SK-N-SH (cell line): ENCODE results near the gene TSPAN4.
A peak's percentile ranks its signal among the peaks of the same experiment; 100 is the strongest.

ENCODE experiments used
- CTCF ChIP-seq: fragments of 200-600 bp; sonication (generic); IDR thresholded peaks from 2 replicates; pipeline ENCODE4 v1.6.1; 2017; ENCODE audit warnings: antibody characterized with exemption, mild to moderate bottlenecking, moderate library complexity
- EP300 ChIP-seq, 2 experiments: IDR thresholded peaks; 2 replicates each; pipeline versions ENCODE4 v1.4.0 to v1.6.1; 2012; ENCODE audit warnings: borderline replicate concordance in 1 of 2, low read depth in 1 of 2, low read length in 1 of 2
- EZH2phosphoT487 ChIP-seq: fragments of 200-600 bp; sonication (generic); IDR thresholded peaks from 2 replicates; pipeline ENCODE4 v1.6.1; 2017; ENCODE audit warnings: low read depth, mixed run types, mild to moderate bottlenecking, antibody characterized with exemption, moderate library complexity, borderline replicate concordance
- FOXJ3 ChIP-seq: sonication (generic); formaldehyde crosslinking; IDR thresholded peaks from 2 replicates; pipeline ENCODE4 v1.5.1; 2020; ENCODE audit warnings: mild to moderate bottlenecking, missing genetic modification reagents
- GABPA ChIP-seq: IDR thresholded peaks from 2 replicates; pipeline ENCODE4 v1.4.0; 2012; ENCODE audit warnings: low read depth, mild to moderate bottlenecking
- MAX ChIP-seq: IDR thresholded peaks from 2 replicates; pipeline ENCODE4 v1.4.0; 2012; ENCODE audit warnings: low read depth
- MXI1 ChIP-seq: IDR thresholded peaks from 2 replicates; pipeline ENCODE4 v1.6.1; 2012; ENCODE audit warnings: mild to moderate bottlenecking, low read depth, low read length, improper control_type of control experiment
- SIN3A ChIP-seq: IDR thresholded peaks from 2 replicates; pipeline ENCODE4 v1.6.1; 2012; ENCODE audit warnings: low read depth, mild to moderate bottlenecking, low read length, moderate library complexity, borderline replicate concordance
- TAF1 ChIP-seq: IDR thresholded peaks from 2 replicates; pipeline ENCODE4 v1.6.1; 2012; ENCODE audit warnings: low read depth, mild to moderate bottlenecking, low read length, moderate library complexity, borderline replicate concordance
- USF1 ChIP-seq: IDR thresholded peaks from 2 replicates; pipeline ENCODE4 v1.4.0; 2012; ENCODE audit warnings: low read depth, borderline replicate concordance
- USF2 ChIP-seq: fragments of 150-350 bp; IDR thresholded peaks from 2 replicates; pipeline ENCODE4 v1.6.1; 2017; ENCODE audit warnings: antibody characterized with exemption, low read length, low read depth, borderline replicate concordance
- ZBTB33 ChIP-seq: IDR thresholded peaks from 2 replicates; pipeline ENCODE4 v1.4.0; 2012; ENCODE audit warnings: low read depth, borderline replicate concordance

- TF ChIP-seq MXI1 (peak; percentile 100), TAF1 (peak; percentile 97), USF1 (no peak), EZH2phosphoT487 (no peak), CTCF (no peak), GABPA (no peak), MAX (peak; percentile 97), USF2 (no peak), EP300 (IDR thresholded peaks at IDR 0.05; ENCODE audit: borderline replicate concordance in 1 of 2, low read depth in 1 of 2, low read length in 1 of 2) (peak in 1 of 2 experiments; percentile 52; a peak in 1 of 4 replicates), FOXJ3 (CRISPR knock-in tag) (no peak), ZBTB33 (0 out of 2 replicates have a peak, but pooled peaks have one; percentile 9), SIN3A (peak; percentile 99)
Measured at GRCh38 chr11:842370-843002, at the start of gene TSPAN4, which contains the start of gene POLR2L.
